ENCODE measurements around the gene USP47. TPM values are rescaled to one million over a fixed set of nuclear protein-coding genes. Genes with fewer than 3 reads are reported as not detected.

Gene USP47
- total and polyA plus RNA-seq, 2 experiments from 2014 or later, result 16.3 to 36.7 TPM

DNA sequence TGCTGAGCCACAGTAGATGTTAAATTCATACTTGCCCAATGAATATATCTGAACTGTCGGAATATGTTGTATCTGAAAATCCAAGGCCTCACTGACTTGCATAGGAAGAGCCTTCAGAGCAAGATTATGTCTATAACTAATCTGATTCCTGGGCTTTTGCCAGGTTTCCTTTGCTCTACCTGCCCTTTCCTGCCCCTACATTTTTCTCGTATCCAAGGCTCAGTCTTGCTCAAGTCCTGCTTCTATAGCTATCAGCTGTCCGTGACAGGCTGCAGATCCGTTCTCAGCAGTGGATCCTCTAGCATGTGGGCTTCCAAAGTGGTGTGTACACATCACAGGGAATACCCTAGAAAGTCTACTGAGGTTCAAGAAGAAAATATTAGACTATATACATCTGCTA lies 18.8 kb upstream of the USP47 start:
- no peaks in the 10 kb centered on the region for H3F3A ChIP-seq (replicated peaks; ENCODE audit: low read depth)
- peaks cover 5% of the 10 kb centered on the region; the same call in 1 of the 3 replicates for H3K36me3 Mint-ChIP-seq (ENCODE audit: low read depth)
- no peaks in the 10 kb centered on the region for H3K27me3 Mint-ChIP-seq (ENCODE audit: insufficient read depth, low read depth, poor library complexity)
- no peak overlapping the region for H3K27ac Mint-ChIP-seq
- H3K4me3 Mint-ChIP-seq, result no peak overlapping the region
- no peaks in the 10 kb centered on the region for H3K4me1 ChIP-seq (ENCODE audit: insufficient read depth)
- H4K20me1 ChIP-seq (replicated peaks; ENCODE audit: insufficient read depth), result no peaks in the 10 kb centered on the region
- no peak overlapping the region for H3K27ac ChIP-seq (ENCODE audit: low read depth)
- no peaks in the 10 kb centered on the region for H3K4me1 Mint-ChIP-seq
- H2AFZ ChIP-seq, result no peak overlapping the region
- no peak for ATAC-seq
- no peak overlapping the region for H3K4me3 ChIP-seq
- H3K9me2 ChIP-seq (ENCODE audit: insufficient read depth), result no peaks in the 10 kb centered on the region
- TF ChIP-seq, protein P1, sequence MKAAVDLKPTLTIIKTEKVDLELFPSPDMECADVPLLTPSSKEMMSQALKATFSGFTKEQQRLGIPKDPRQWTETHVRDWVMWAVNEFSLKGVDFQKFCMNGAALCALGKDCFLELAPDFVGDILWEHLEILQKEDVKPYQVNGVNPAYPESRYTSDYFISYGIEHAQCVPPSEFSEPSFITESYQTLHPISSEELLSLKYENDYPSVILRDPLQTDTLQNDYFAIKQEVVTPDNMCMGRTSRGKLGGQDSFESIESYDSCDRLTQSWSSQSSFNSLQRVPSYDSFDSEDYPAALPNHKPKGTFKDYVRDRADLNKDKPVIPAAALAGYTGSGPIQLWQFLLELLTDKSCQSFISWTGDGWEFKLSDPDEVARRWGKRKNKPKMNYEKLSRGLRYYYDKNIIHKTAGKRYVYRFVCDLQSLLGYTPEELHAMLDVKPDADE (IDR thresholded peaks at IDR 0.05), result no peak
- TF ChIP-seq ZNF331 (CRISPR knock-in tag; IDR thresholded peaks at IDR 0.05; ENCODE audit: low read depth) (no peak), NANOG (IDR thresholded peaks at IDR 0.05; ENCODE audit: borderline replicate concordance) (no peak), REST (IDR thresholded peaks at IDR 0.05; ENCODE audit: unreplicated experiment) (no peak), JUNB (IDR thresholded peaks at IDR 0.05; ENCODE audit: unreplicated experiment) (no peak), POLR2AphosphoS5 (IDR thresholded peaks at IDR 0.05; ENCODE audit: low read depth) (no peak), CREB1 (CRISPR knock-in tag; IDR thresholded peaks at IDR 0.05; ENCODE audit: low read depth) (no peak), EZH2 (IDR thresholded peaks at IDR 0.05; ENCODE audit: low read depth, unreplicated experiment) (no peak), EZH2phosphoT487 (IDR thresholded peaks at IDR 0.05; ENCODE audit: unreplicated experiment) (no peak), ZNF114 (CRISPR knock-in tag; IDR thresholded peaks at IDR 0.05) (no peak), CTCF (conservative IDR thresholded peaks at IDR 0.05; ENCODE audit: low read depth in 2 of 2) (no peak), STAT1 (IDR thresholded peaks at IDR 0.05; ENCODE audit: unreplicated experiment) (no peak)
- TF ChIP-seq, protein P2, sequence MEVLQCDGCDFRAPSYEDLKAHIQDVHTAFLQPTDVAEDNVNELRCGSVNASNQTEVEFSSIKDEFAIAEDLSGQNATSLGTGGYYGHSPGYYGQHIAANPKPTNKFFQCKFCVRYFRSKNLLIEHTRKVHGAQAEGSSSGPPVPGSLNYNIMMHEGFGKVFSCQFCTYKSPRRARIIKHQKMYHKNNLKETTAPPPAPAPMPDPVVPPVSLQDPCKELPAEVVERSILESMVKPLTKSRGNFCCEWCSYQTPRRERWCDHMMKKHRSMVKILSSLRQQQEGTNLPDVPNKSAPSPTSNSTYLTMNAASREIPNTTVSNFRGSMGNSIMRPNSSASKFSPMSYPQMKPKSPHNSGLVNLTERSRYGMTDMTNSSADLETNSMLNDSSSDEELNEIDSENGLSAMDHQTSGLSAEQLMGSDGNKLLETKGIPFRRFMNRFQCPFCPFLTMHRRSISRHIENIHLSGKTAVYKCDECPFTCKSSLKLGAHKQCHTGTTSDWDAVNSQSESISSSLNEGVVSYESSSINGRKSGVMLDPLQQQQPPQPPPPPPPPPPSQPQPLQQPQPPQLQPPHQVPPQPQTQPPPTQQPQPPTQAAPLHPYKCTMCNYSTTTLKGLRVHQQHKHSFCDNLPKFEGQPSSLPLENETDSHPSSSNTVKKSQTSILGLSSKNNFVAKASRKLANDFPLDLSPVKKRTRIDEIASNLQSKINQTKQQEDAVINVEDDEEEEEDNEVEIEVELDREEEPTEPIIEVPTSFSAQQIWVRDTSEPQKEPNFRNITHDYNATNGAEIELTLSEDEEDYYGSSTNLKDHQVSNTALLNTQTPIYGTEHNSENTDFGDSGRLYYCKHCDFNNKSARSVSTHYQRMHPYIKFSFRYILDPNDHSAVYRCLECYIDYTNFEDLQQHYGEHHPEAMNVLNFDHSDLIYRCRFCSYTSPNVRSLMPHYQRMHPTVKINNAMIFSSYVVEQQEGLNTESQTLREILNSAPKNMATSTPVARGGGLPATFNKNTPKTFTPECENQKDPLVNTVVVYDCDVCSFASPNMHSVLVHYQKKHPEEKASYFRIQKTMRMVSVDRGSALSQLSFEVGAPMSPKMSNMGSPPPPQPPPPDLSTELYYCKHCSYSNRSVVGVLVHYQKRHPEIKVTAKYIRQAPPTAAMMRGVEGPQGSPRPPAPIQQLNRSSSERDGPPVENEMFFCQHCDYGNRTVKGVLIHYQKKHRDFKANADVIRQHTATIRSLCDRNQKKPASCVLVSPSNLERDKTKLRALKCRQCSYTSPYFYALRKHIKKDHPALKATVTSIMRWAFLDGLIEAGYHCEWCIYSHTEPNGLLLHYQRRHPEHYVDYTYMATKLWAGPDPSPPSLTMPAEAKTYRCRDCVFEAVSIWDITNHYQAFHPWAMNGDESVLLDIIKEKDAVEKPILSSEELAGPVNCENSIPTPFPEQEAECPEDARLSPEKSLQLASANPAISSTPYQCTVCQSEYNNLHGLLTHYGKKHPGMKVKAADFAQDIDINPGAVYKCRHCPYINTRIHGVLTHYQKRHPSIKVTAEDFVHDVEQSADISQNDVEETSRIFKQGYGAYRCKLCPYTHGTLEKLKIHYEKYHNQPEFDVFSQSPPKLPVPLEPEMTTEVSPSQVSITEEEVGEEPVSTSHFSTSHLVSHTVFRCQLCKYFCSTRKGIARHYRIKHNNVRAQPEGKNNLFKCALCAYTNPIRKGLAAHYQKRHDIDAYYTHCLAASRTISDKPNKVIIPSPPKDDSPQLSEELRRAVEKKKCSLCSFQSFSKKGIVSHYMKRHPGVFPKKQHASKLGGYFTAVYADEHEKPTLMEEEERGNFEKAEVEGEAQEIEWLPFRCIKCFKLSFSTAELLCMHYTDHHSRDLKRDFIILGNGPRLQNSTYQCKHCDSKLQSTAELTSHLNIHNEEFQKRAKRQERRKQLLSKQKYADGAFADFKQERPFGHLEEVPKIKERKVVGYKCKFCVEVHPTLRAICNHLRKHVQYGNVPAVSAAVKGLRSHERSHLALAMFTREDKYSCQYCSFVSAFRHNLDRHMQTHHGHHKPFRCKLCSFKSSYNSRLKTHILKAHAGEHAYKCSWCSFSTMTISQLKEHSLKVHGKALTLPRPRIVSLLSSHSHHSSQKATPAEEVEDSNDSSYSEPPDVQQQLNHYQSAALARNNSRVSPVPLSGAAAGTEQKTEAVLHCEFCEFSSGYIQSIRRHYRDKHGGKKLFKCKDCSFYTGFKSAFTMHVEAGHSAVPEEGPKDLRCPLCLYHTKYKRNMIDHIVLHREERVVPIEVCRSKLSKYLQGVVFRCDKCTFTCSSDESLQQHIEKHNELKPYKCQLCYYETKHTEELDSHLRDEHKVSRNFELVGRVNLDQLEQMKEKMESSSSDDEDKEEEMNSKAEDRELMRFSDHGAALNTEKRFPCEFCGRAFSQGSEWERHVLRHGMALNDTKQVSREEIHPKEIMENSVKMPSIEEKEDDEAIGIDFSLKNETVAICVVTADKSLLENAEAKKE (CRISPR knock-in tag; IDR thresholded peaks at IDR 0.05), result no peak
- H3K36me3 ChIP-seq (ENCODE audit: insufficient read depth), result no peaks in the 10 kb centered on the region
- H3K4me2 ChIP-seq, result no peak overlapping the region
- DNase-seq (ENCODE audit: low spot score), result no peak
- no peaks in the 10 kb centered on the region for H3K79me2 ChIP-seq (replicated peaks; ENCODE audit: insufficient read depth)
- peaks cover 14% of the 10 kb centered on the region for H3K9me3 Mint-ChIP-seq
- no peaks in the 10 kb centered on the region for H3K27me3 ChIP-seq (ENCODE audit: insufficient read depth)
